Measurements from ENCODE around the gene ZC3H7A.

Gene ZC3H7A

GRCh38 chr16:11712122-11712521, 84.9 kb downstream of the ZC3H7A start:
- H3K9me2 ChIP-seq (replicated peaks; ENCODE audit: insufficient read depth, low read length): no peaks in the 10 kb centered on the region
- no peaks in the 10 kb centered on the region for H3K9me3 ChIP-seq (replicated peaks; ENCODE audit: insufficient read depth, low read length)
- H3K36me3 ChIP-seq (replicated peaks; ENCODE audit: insufficient read depth, low read length): peaks cover 35% of the 10 kb centered on the region
- DNase-seq: no peak
- H3K79me2 ChIP-seq (ENCODE audit: low read length): peaks cover 98% of the 10 kb centered on the region
- H4K20me1 ChIP-seq (ENCODE audit: insufficient read depth, low read length): peaks cover 10% of the 10 kb centered on the region; the same call in 1 of the 2 replicates
- no peak overlapping the region for H2AFZ ChIP-seq (ENCODE audit: low read length)
- H3K4me3 ChIP-seq (ENCODE audit: low read length): no peak overlapping the region
- H3K4me1 ChIP-seq (ENCODE audit: low read length): peaks cover 86% of the 10 kb centered on the region
- H3K9ac ChIP-seq (ENCODE audit: low read length): no peak overlapping the region
- H3K27me3 ChIP-seq (replicated peaks; ENCODE audit: insufficient read depth, low read length): no peaks in the 10 kb centered on the region
- TF ChIP-seq EZH2phosphoT487 (IDR thresholded peaks at IDR 0.05; ENCODE audit: low read length) (no peak), CTCF (IDR thresholded peaks at IDR 0.05; ENCODE audit: low read length) (no peak), EZH2 (optimal IDR thresholded peaks at IDR 0.05; ENCODE audit: low read depth, low read length) (no peak)
- peaks cover 96% of the 10 kb centered on the region for H3F3A ChIP-seq (ENCODE audit: insufficient read depth, low read length)
- no peak overlapping the region; the same call in 1 of the 2 replicates for H3K4me2 ChIP-seq (ENCODE audit: low read depth, low read length)
- peak overlapping the region; percentile 41; the same call in 1 of the 2 replicates for H3K27ac ChIP-seq (ENCODE audit: low read length)

GRCh38 chr16:11711662-11712061, 85.4 kb downstream of the ZC3H7A start:
- Histone ChIP-seq H3K4me3 (ENCODE audit: low read length) (no peak overlapping the region), H3K27me3 (replicated peaks; ENCODE audit: insufficient read depth, low read length) (no peaks in the 10 kb centered on the region), H3K9me3 (replicated peaks; ENCODE audit: insufficient read depth, low read length) (no peaks in the 10 kb centered on the region), H3K4me1 (ENCODE audit: low read length) (peaks cover 87% of the 10 kb centered on the region), H3K4me2 (ENCODE audit: low read depth, low read length) (peak overlapping the region; percentile 14; the same call in 1 of the 2 replicates), H3K79me2 (ENCODE audit: low read length) (peaks cover 98% of the 10 kb centered on the region), H3K27ac (ENCODE audit: low read length) (peak overlapping the region; percentile 41; the same call in 1 of the 2 replicates), H2AFZ (ENCODE audit: low read length) (no peak overlapping the region), H3K36me3 (replicated peaks; ENCODE audit: insufficient read depth, low read length) (peaks cover 35% of the 10 kb centered on the region), H3K9ac (ENCODE audit: low read length) (no peak overlapping the region), H3F3A (ENCODE audit: insufficient read depth, low read length) (peaks cover 96% of the 10 kb centered on the region), H3K9me2 (replicated peaks; ENCODE audit: insufficient read depth, low read length) (no peaks in the 10 kb centered on the region), H4K20me1 (ENCODE audit: insufficient read depth, low read length) (peaks cover 10% of the 10 kb centered on the region; the same call in 1 of the 2 replicates)
- TF ChIP-seq EZH2phosphoT487 (IDR thresholded peaks at IDR 0.05; ENCODE audit: low read length) (no peak), EZH2 (optimal IDR thresholded peaks at IDR 0.05; ENCODE audit: low read depth, low read length) (no peak), CTCF (IDR thresholded peaks at IDR 0.05; ENCODE audit: low read length) (no peak)
- no peak for DNase-seq

- Histone ChIP-seq H3F3A (ENCODE audit: insufficient read depth, low read length) (peaks cover 96% of the 10 kb centered on the region), H3K36me3 (replicated peaks; ENCODE audit: insufficient read depth, low read length) (peaks cover 19% of the 10 kb centered on the region), H3K9me2 (replicated peaks; ENCODE audit: insufficient read depth, low read length) (no peaks in the 10 kb centered on the region), H3K9ac (ENCODE audit: low read length) (no peak overlapping the region), H3K4me1 (ENCODE audit: low read length) (peaks cover 86% of the 10 kb centered on the region), H3K79me2 (ENCODE audit: low read length) (peaks cover 98% of the 10 kb centered on the region), H3K4me3 (ENCODE audit: low read length) (no peak overlapping the region), H3K4me2 (ENCODE audit: low read depth, low read length) (no peak overlapping the region), H3K9me3 (replicated peaks; ENCODE audit: insufficient read depth, low read length) (no peaks in the 10 kb centered on the region), H2AFZ (ENCODE audit: low read length) (no peak overlapping the region), H3K27ac (ENCODE audit: low read length) (peak overlapping the region; percentile 78; the same call in 1 of the 2 replicates), H3K27me3 (replicated peaks; ENCODE audit: insufficient read depth, low read length) (no peaks in the 10 kb centered on the region), H4K20me1 (ENCODE audit: insufficient read depth, low read length) (peaks cover 10% of the 10 kb centered on the region; the same call in 1 of the 2 replicates)
- DNase-seq: no peak
- TF ChIP-seq CTCF (IDR thresholded peaks at IDR 0.05; ENCODE audit: low read length): no peak
- TF ChIP-seq EZH2 (optimal IDR thresholded peaks at IDR 0.05; ENCODE audit: low read depth, low read length): no peak
- TF ChIP-seq EZH2phosphoT487 (IDR thresholded peaks at IDR 0.05; ENCODE audit: low read length): no peak
Observed at GRCh38 chr16:11708421-11708820, 88.6 kb downstream of the ZC3H7A start.
